Fibroblast of lung (primary cell): ENCODE results near the gene PAK2. TPM values are rescaled to one million over a fixed set of nuclear protein-coding genes. Genes with fewer than 3 reads are reported as not detected.
"Not testable (repeated sequence)": the region's sequence is repeated elsewhere in the genome, so short reads cannot be mapped to it uniquely, and the experiment has no call there.

Experiments used
- DNase-seq, 2 donors: peaks; one replicate each; pipeline versions ENCODE4 v3.0.0 to v3.0.0-alpha.2; 2010; ENCODE audit warnings: low read depth in 2 of 2
- H2AFZ ChIP-seq: 2 replicates; pipeline ENCODE4 v1.5.1; 2012; ENCODE audit warnings: low read length, control low read depth, inconsistent platforms
- H3K27ac ChIP-seq: 2 replicates; pipeline ENCODE4 v1.5.1; 2011; ENCODE audit warnings: low read length, control low read depth; ENCODE audit not compliant: insufficient read depth
- H3K27me3 ChIP-seq: 2 replicates; pipeline ENCODE4 v1.5.1; 2011; ENCODE audit warnings: mild to moderate bottlenecking, low read length; ENCODE audit not compliant: control insufficient read depth, insufficient read depth
- H3K36me3 ChIP-seq: 2 replicates; pipeline ENCODE4 v1.5.1; 2011; ENCODE audit warnings: low read length; ENCODE audit not compliant: control insufficient read depth, insufficient read depth
- H3K4me1 ChIP-seq: 2 replicates; pipeline ENCODE4 v1.5.1; 2011; ENCODE audit warnings: low read length; ENCODE audit not compliant: control insufficient read depth, insufficient read depth; ENCODE audit errors: extremely low read depth
- H3K4me2 ChIP-seq: 2 replicates; pipeline ENCODE4 v1.5.1; 2011; ENCODE audit warnings: low read length, control low read depth; ENCODE audit not compliant: insufficient read depth; ENCODE audit errors: extremely low read depth
- H3K4me3 ChIP-seq, 4 experiments: fragments of 200-600 bp in 1 of 4; sonication (generic) in 1 of 4; replicated peaks in 1 of 4; 2 replicates each; pipeline ENCODE4 v1.5.1; 2011 to 2016; ENCODE audit warnings: low read length in 4 of 4, low read depth in 3 of 4, mild to moderate bottlenecking in 3 of 4, control low read depth in 2 of 4, inconsistent platforms in 1 of 4, mixed read lengths in 1 of 4; ENCODE audit not compliant: insufficient read depth in 1 of 4; ENCODE audit errors: control extremely low read depth in 1 of 4
- H3K79me2 ChIP-seq: 2 replicates; pipeline ENCODE4 v1.5.1; 2012; ENCODE audit warnings: mild to moderate bottlenecking, low read length, inconsistent platforms; ENCODE audit not compliant: control insufficient read depth, insufficient read depth
- H3K9ac ChIP-seq: 2 replicates; pipeline ENCODE4 v1.5.1; 2011; ENCODE audit warnings: mild to moderate bottlenecking, low read length, control low read depth; ENCODE audit not compliant: insufficient read depth
- H3K9me3 ChIP-seq: 2 replicates; pipeline ENCODE4 v1.5.1; 2012; ENCODE audit warnings: low read depth, low read length; ENCODE audit not compliant: control insufficient read depth, insufficient read depth
- H4K20me1 ChIP-seq: 2 replicates; pipeline ENCODE4 v1.5.1; 2011; ENCODE audit warnings: low read length; ENCODE audit not compliant: control insufficient read depth, insufficient read depth; ENCODE audit errors: extremely low read depth
- EZH2 ChIP-seq: IDR thresholded peaks from 2 replicates; pipeline ENCODE4 v1.5.1; 2012; ENCODE audit warnings: low read length, control low read depth, mild to moderate bottlenecking; ENCODE audit errors: missing control alignments
- polyA plus RNA-seq, 2 donors: library from polyadenylated mRNA; depleted of rRNA in 1 of 2; stranded (reverse) in 1 of 2; unstranded in 1 of 2; fragments of >200 nt; gene quantifications; 2 replicates each; pipeline ENCODE4 v1.2.1, GENCODE V29; 2011 to 2012; ENCODE audit warnings: missing spikeins in 1 of 2
- total RNA-seq: library from RNA; depleted of rRNA; stranded (reverse); fragments of >200 nt; gene quantifications from 2 replicates; pipeline ENCODE4 v1.2.1, GENCODE V29; 2014
- TF ChIP-seq, protein P1 (sequence below), 2 donors: IDR thresholded peaks in 1 of 2; conservative IDR thresholded peaks in 1 of 2; 1 replicate in 1 of 2; 2 replicates in 1 of 2; pipeline ENCODE4 v1.5.1; 2011 to 2012; ENCODE audit warnings: low read length in 2 of 2, control low read depth in 1 of 2, inconsistent platforms in 1 of 2, low read depth in 1 of 2, mild to moderate bottlenecking in 1 of 2

PAK2 gene
- total and polyA plus RNA-seq, 2 donors (not counting 1 experiment from before 2014, with no cell fraction given) = 37.5 to 40.7 TPM

DNA sequence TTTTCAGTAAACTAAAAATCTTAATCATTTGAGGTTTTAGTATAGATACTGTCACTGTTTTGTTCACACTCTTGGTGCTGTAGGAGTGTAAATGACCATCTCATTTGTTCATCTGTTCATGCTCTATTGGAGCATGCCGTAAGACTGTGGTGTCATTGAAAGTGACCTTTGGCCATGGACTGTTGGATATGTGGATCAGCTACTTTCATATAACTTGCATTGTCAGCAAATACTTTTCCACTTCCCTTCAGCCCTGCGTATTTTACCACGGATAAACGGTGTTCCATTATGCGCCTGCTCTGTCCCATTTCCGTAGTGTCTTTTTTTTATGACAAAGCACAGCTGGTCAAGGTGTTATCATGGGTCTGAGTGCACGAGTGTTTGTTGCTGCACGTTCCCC lies 95.4 kb downstream of the PAK2 start:
- Histone ChIP-seq H2AFZ (no peak overlapping the region), H3K27ac (no peak overlapping the region), H3K4me1 (no peaks in the 10 kb centered on the region), H3K4me2 (no peak overlapping the region), H3K79me2 (no peaks in the 10 kb centered on the region), H3K4me3 (no peak overlapping the region), H3K27me3 (no peaks in the 10 kb centered on the region), H3K9me3 (no peaks in the 10 kb centered on the region), H3K9ac (no peak overlapping the region), H4K20me1 (no peaks in the 10 kb centered on the region), H3K36me3 (no peaks in the 10 kb centered on the region)
- no peak for DNase-seq
- no peak for TF ChIP-seq EZH2
- TF ChIP-seq, protein P1, sequence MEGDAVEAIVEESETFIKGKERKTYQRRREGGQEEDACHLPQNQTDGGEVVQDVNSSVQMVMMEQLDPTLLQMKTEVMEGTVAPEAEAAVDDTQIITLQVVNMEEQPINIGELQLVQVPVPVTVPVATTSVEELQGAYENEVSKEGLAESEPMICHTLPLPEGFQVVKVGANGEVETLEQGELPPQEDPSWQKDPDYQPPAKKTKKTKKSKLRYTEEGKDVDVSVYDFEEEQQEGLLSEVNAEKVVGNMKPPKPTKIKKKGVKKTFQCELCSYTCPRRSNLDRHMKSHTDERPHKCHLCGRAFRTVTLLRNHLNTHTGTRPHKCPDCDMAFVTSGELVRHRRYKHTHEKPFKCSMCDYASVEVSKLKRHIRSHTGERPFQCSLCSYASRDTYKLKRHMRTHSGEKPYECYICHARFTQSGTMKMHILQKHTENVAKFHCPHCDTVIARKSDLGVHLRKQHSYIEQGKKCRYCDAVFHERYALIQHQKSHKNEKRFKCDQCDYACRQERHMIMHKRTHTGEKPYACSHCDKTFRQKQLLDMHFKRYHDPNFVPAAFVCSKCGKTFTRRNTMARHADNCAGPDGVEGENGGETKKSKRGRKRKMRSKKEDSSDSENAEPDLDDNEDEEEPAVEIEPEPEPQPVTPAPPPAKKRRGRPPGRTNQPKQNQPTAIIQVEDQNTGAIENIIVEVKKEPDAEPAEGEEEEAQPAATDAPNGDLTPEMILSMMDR (conservative IDR thresholded peaks at IDR 0.05 in 1 of 2, IDR thresholded peaks at IDR 0.05 in 1 of 2; ENCODE audit: low read depth in 1 of 2, low read length in 2 of 2) = no peak

DNA sequence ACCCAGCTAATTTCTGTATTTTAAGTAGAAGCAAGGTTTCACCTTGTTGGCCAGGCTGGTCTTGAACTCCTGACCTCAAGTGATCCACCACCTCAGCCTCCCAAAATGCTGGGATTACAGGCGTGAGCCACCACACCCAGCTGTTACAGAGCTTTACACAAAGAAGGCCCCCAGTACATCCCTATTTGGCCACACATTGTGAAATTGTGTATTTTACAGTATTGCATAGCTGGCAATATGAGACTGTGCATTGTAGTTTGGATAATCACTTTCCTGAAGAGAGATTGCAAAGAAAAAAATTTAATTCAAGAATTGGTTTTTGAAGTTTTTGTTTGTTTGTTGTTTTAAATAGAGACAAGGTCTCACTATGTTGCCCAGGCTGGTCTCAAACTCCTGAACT lies 97.0 kb downstream of the PAK2 start:
- not testable (repeated sequence) for H3K4me1 ChIP-seq, H4K20me1 ChIP-seq, H3K36me3 ChIP-seq, H3K4me2 ChIP-seq, H3K9me3 ChIP-seq, H3K9ac ChIP-seq, H3K27me3 ChIP-seq, H3K27ac ChIP-seq, H3K79me2 ChIP-seq, H3K4me3 ChIP-seq, H2AFZ ChIP-seq, DNase-seq

DNA sequence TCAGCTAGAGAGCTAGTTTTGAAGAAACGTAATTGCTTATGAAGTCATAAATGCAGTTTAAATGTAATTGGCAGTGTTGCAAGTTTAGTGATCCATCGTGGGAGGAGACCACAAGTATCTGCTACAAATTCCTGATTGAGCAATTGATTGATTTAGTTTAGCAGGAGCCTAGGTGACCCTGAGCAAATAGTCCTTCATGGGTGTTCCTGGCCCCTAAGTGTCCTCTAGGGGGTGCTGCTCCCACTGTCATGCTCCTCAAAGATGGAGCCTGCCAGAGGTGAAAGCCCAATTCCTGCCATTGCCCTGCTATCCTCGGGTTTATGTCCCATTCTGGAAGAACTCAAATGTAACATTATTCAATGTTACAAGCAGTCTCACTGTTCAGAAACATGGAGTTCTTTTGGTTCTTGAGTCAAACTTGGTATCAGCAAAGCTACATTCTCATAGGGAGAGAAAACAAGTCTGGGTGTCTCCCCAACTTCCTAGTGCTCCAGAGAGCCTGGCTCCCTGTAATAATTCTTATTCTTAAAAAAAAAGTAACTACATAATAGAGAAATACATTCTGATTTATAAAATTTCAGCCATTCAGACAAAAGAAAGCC lies 98.3 kb downstream of the PAK2 start:
- no peak overlapping the region for H3K4me3 ChIP-seq
- TF ChIP-seq EZH2 = no peak
- TF ChIP-seq, protein P1 (conservative IDR thresholded peaks at IDR 0.05 in 1 of 2, IDR thresholded peaks at IDR 0.05 in 1 of 2; ENCODE audit: low read depth in 1 of 2, low read length in 2 of 2) = peak; percentile 83
- no peak overlapping the region for H3K27ac ChIP-seq
- no peak overlapping the region for H3K9ac ChIP-seq
- H3K4me1 ChIP-seq = no peaks in the 10 kb centered on the region
- H3K79me2 ChIP-seq = no peaks in the 10 kb centered on the region
- H4K20me1 ChIP-seq = no peaks in the 10 kb centered on the region
- no peak overlapping the region for H3K4me2 ChIP-seq
- DNase-seq = peak; percentile 32 to 69
- no peaks in the 10 kb centered on the region for H3K36me3 ChIP-seq
- no peaks in the 10 kb centered on the region for H3K27me3 ChIP-seq
- H3K9me3 ChIP-seq = no peaks in the 10 kb centered on the region
- H2AFZ ChIP-seq = no peak overlapping the region

DNA sequence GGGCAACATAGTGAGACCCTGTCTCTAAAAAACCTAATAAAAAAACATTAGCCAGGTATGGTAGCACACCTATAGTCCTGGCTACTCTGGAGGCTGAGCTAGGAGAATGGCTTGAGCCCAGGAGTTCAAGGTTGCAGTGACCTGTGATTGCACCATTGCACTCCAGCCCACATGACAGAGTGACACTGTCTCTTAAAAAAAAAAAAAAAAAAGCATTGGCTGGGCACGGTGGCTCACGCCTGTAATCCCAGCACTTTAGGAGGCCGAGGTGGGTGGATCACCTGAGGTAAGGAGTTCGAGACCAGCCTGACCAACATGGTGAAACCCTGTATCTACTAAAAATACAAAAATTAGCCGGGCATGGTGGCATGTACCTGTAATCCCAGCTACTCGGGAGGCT lies 99.7 kb downstream of the PAK2 start:
- not testable (repeated sequence) for H3K27me3 ChIP-seq, H4K20me1 ChIP-seq, H2AFZ ChIP-seq, H3K79me2 ChIP-seq, H3K9ac ChIP-seq, H3K27ac ChIP-seq, H3K4me1 ChIP-seq, H3K9me3 ChIP-seq, H3K4me3 ChIP-seq, H3K36me3 ChIP-seq, H3K4me2 ChIP-seq, DNase-seq
